Effector memory CD4-positive, alpha-beta T cell (primary cell): ENCODE results near the gene C12orf56.

Source experiments
- DNase-seq, 3 donors: peaks; one replicate each; pipeline ENCODE4 v3.0.0-alpha.2; 2020
- H3K27ac ChIP-seq: 2 replicates; pipeline ENCODE4 v1.7.0; 2013; ENCODE audit warnings: mild to moderate bottlenecking, low read length, moderate library complexity; ENCODE audit not compliant: insufficient read depth, poor library complexity, severe bottlenecking
- H3K27me3 ChIP-seq: replicated peaks from 2 replicates; pipeline ENCODE4 v1.7.0; 2013; ENCODE audit warnings: mild to moderate bottlenecking, low read length; ENCODE audit not compliant: insufficient read depth, control insufficient read depth, poor library complexity, severe bottlenecking
- H3K36me3 ChIP-seq: 2 replicates; pipeline ENCODE4 v1.7.0; 2013; ENCODE audit warnings: mild to moderate bottlenecking, low read length, moderate library complexity; ENCODE audit not compliant: control insufficient read depth, insufficient read depth
- H3K4me1 ChIP-seq: 2 replicates; pipeline ENCODE4 v1.7.0; 2013; ENCODE audit warnings: low read length, mild to moderate bottlenecking; ENCODE audit not compliant: control insufficient read depth, insufficient read depth, poor library complexity, severe bottlenecking
- H3K4me3 ChIP-seq: 2 replicates; pipeline ENCODE4 v1.7.0; 2013; ENCODE audit warnings: low read length, low read depth, mild to moderate bottlenecking; ENCODE audit not compliant: insufficient read depth, poor library complexity, severe bottlenecking
- H3K9me3 ChIP-seq: 2 replicates; pipeline ENCODE4 v1.7.0; 2013; ENCODE audit warnings: mild to moderate bottlenecking, low read length, moderate library complexity; ENCODE audit not compliant: control insufficient read depth

Gene C12orf56

DNA sequence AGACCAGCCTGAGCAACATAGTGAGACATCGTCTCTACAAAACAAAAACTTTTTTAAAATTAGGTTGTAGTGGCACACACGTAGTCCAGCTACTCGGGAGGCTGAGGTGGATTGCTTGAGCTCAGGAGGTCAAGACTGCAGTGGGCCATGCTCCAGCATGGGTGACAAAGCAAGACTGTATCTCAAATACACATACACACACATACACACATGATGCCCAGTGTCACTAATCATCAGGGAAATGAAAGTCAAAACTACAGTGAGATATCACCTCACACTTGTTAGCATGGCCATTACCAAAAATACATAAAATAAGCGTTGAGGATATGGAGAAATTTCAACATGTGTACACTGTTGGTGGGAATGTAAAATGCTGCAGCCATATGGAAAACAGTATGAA lies 135.3 kb downstream of the C12orf56 start:
- no peak overlapping the region for H3K27ac ChIP-seq
- no peak overlapping the region for H3K4me3 ChIP-seq
- no peaks in the 10 kb centered on the region for H3K4me1 ChIP-seq
- no peaks in the 10 kb centered on the region for H3K9me3 ChIP-seq
- H3K36me3 ChIP-seq: no peaks in the 10 kb centered on the region
- no peak for DNase-seq
- H3K27me3 ChIP-seq: no peaks in the 10 kb centered on the region

DNA sequence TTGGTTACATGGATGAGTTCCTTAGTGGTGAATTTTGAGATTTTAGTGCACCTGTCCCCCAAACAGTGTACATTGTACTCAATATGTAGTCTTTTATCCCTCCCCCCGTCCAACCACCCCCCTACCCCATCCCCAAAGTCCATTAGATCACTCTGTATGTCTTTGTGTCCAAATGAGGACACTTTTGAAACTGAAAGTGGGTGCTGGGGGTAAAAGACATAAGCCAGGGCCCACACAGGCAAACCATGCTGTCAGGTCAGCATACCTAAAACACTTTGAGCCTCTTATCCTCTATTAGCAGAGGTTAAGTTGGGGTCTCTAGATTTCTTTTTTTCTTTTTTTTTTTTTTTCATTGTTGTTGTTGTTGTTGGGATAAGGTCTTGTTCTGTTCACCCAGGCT lies 137.2 kb downstream of the C12orf56 start:
- H3K9me3 ChIP-seq: no peaks in the 10 kb centered on the region
- H3K36me3 ChIP-seq: no peaks in the 10 kb centered on the region
- H3K27ac ChIP-seq: no peak overlapping the region
- H3K27me3 ChIP-seq: no peaks in the 10 kb centered on the region
- no peaks in the 10 kb centered on the region for H3K4me1 ChIP-seq
- DNase-seq: no peak
- H3K4me3 ChIP-seq: no peak overlapping the region

DNA sequence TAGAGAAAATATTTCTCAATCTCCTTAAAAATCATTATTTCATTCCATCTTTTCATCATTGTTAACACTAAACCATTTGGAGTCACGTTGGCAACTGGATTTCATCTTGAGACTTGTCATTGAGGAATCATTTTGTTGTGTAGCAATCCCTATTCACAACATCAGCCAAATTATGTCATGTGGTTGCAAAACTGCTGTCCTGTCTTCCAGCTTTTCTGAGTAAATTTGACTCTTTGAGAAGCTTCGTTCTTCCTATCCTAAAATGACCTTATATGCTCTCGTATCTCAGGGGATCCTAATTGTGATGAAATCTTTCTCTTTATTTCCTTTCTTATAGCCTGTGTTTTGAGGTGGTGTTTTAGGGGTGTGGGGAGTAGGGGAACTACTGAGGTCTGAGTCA lies 137.9 kb downstream of the C12orf56 start:
- no peaks in the 10 kb centered on the region for H3K36me3 ChIP-seq
- no peak for DNase-seq

DNA sequence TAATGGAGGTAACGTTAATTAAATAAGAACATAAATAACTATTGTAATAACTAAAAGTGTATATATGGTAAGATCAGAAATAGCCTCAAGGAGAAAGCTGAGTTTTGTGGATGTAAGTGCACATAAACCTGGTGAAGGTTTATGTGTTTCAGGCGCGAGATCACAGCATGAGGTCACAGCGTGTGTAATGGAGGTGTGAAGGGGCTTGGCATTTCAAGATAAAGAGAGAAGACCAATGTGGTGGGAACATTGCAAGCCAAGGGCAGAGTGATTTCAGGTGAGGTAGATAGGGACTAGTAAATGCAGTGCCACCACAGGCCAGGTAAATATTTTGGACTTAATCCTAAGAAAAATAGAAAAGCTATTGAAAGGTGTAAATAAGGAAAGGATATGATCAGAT lies 146.7 kb downstream of the C12orf56 start:
- Histone ChIP-seq H3K27me3 (no peaks in the 10 kb centered on the region), H3K9me3 (no peaks in the 10 kb centered on the region), H3K4me1 (no peaks in the 10 kb centered on the region), H3K27ac (no peak overlapping the region), H3K36me3 (no peaks in the 10 kb centered on the region), H3K4me3 (no peak overlapping the region)
- no peak for DNase-seq

More for the DNA sequence above, 137.9 kb downstream of the C12orf56 start:
- no peaks in the 10 kb centered on the region for H3K27me3 ChIP-seq
- no peak overlapping the region for H3K27ac ChIP-seq
- no peak overlapping the region for H3K4me3 ChIP-seq
- no peaks in the 10 kb centered on the region for H3K4me1 ChIP-seq
- no peaks in the 10 kb centered on the region for H3K9me3 ChIP-seq

DNA sequence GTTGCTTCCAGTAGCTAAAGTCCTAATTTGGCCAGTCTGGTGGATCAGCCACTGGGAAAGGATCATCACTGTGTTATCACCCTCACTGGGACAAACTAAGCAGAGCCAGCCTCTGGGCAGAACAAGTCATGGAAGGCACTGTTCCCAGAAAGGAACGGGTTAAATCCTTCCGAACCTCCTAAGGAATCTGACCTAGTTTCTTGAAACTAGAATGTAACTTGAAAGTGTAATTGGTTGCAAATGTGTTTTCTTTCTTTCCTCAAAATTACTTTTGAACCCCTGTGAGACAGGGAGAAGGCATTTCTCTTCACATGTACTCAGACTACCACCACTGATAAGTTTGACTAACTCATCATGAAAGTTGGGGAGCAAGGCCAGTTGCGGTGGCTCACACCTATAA lies 149.8 kb downstream of the C12orf56 start:
- no peaks in the 10 kb centered on the region for H3K9me3 ChIP-seq
- no peaks in the 10 kb centered on the region for H3K27me3 ChIP-seq
- no peaks in the 10 kb centered on the region for H3K4me1 ChIP-seq
- H3K27ac ChIP-seq: no peak overlapping the region
- H3K36me3 ChIP-seq: no peaks in the 10 kb centered on the region
- no peak for DNase-seq
- no peak overlapping the region for H3K4me3 ChIP-seq

DNA sequence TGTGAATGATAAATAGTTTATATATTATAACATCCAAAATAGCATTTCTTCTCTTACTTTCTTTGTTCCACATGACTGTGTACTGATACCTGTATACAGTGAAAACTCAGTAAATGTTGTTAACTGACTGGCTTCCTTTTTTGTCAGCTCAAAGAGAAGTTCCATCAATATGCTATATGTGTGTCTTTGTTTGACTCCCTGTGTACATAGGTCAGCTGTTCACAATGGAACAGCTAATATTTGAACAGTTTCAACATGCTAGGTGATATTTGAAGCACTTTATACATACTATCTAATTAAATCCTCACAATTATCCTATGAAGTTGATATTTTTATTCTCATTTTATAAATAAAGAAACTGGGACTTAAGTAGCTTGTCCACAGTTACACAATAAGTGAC lies 153.2 kb downstream of the C12orf56 start:
- Histone ChIP-seq H3K4me3 (no peak overlapping the region), H3K27me3 (no peaks in the 10 kb centered on the region)
- DNase-seq: no peak

DNA sequence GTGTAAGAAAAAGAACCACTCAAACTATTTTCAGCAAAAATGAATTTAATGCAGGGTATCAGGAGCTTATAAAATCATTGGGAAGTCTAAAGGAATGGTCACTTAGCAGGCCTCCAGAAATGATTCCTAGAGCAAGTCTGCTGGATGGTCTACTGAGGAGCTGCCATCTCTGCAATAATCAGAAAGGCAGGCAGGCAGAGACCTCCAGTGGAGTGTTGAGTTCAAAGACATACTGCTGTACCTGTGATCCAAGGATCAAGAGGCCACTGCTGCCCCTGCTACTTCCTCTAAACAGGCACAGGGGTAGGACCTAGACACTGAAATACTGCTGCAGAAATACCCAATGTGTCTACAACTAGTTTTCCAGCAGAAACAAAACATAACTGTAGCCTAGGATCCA lies 154.0 kb downstream of the C12orf56 start:
- Histone ChIP-seq H3K27me3 (no peaks in the 10 kb centered on the region), H3K27ac (no peak overlapping the region), H3K36me3 (no peaks in the 10 kb centered on the region), H3K4me3 (no peak overlapping the region), H3K9me3 (no peaks in the 10 kb centered on the region), H3K4me1 (no peaks in the 10 kb centered on the region)
- no peak for DNase-seq

More for the DNA sequence above, 153.2 kb downstream of the C12orf56 start:
- Histone ChIP-seq H3K36me3 (no peaks in the 10 kb centered on the region), H3K4me1 (no peaks in the 10 kb centered on the region), H3K9me3 (no peaks in the 10 kb centered on the region), H3K27ac (no peak overlapping the region)

DNA sequence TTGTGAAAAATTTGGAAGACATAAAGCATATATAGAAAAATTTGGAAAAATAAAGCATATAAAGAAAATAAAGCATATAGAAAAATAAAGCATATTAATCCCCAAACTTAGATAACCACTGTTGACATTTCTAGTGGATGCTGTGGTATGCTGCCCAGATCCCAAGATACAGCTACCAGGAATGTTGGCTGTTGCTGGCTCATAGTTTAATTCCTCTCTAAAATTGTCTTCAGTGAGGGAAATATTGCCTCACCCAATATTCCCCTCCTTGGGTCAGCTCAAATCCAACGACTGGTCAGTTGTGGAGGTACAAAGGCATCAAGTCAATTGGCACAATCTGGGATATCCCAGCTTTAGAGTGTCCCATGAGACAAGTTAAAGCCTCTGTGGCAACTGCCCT lies 158.4 kb downstream of the C12orf56 start:
- no peaks in the 10 kb centered on the region for H3K36me3 ChIP-seq
- H3K4me1 ChIP-seq: no peaks in the 10 kb centered on the region
- H3K27me3 ChIP-seq: no peaks in the 10 kb centered on the region
- H3K4me3 ChIP-seq: no peak overlapping the region
- H3K9me3 ChIP-seq: no peaks in the 10 kb centered on the region
- H3K27ac ChIP-seq: no peak overlapping the region
- DNase-seq: no peak

DNA sequence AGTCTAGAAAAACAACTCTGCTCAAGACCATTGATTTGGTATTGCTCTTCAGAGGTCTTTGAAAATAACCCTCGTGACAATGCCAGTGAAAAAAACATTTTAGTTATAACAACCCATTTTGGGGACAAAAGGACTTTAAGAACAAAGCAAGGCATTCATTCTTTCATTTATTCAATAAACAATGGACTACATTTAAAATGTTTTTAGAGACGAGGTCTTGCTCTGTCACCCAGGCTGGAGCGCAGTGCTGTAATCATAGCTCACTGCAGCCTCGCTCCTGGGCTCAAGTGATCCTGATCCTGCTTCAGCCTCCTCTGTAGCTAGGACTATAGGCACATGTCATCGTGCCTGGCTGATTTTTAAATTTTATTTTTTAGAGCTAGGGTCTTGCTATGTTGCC lies 160.8 kb downstream of the C12orf56 start:
- H3K36me3 ChIP-seq: no peaks in the 10 kb centered on the region
- no peak overlapping the region for H3K4me3 ChIP-seq
- no peaks in the 10 kb centered on the region for H3K9me3 ChIP-seq
- DNase-seq: no peak
- H3K27me3 ChIP-seq: no peaks in the 10 kb centered on the region
- H3K27ac ChIP-seq: no peak overlapping the region
- no peaks in the 10 kb centered on the region for H3K4me1 ChIP-seq

DNA sequence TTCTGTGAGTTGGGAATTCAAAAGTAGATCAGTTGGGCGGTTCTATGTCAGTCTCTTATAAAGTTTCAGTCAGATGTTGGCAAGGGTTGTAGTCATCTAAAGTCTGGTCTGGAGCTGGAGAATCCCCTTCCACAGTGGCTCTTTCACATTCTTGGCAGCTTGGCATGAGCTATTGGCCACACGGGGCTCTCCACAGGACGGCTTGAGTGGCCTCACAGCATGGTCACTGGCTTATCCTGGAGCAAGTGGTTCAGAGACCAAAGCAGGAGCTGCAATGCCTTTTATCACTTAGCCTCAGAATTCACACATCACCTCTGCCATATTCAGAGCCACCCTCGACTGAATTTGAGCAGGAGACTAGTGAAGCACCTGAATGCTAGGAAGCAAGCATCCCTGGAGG lies 161.3 kb downstream of the C12orf56 start:
- Histone ChIP-seq H3K4me3 (no peak overlapping the region), H3K9me3 (no peaks in the 10 kb centered on the region), H3K4me1 (no peaks in the 10 kb centered on the region), H3K36me3 (no peaks in the 10 kb centered on the region), H3K27ac (no peak overlapping the region), H3K27me3 (no peaks in the 10 kb centered on the region)
- no peak for DNase-seq

DNA sequence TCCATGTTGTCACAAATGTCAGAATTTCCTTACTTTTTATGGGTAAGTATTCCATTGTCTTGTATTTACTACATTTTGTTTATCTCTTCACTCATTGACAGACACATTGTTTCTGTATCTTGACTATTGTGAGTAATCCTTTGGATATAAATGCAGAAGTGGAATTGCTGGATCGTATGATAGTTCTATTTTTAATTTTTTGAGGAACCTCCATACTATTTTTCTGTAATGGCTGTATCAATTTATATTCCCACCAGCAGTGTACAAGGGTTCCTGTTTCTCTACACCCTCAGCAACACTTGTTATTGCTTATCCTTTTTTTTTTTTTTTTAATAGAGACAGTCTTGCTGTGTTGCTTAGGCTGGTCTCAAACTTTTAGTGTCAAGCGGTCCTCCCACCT lies 164.9 kb downstream of the C12orf56 start:
- Histone ChIP-seq H3K27me3 (no peaks in the 10 kb centered on the region), H3K9me3 (no peaks in the 10 kb centered on the region), H3K4me3 (no peak overlapping the region), H3K27ac (no peak overlapping the region), H3K36me3 (no peaks in the 10 kb centered on the region), H3K4me1 (peaks cover 6% of the 10 kb centered on the region)
- no peak for DNase-seq
